COLO829 (cell line): ENCODE data around the gene SDCCAG8.

ENCODE experiments used
- DNase-seq: peaks from one replicate; pipeline ENCODE4 v3.0.0; 2012; ENCODE audit warnings: low spot score

Gene SDCCAG8

GRCh38 chr1:243281672-243282071 is 25.8 kb downstream of the SDCCAG8 start:
- no peak for DNase-seq

DNA sequence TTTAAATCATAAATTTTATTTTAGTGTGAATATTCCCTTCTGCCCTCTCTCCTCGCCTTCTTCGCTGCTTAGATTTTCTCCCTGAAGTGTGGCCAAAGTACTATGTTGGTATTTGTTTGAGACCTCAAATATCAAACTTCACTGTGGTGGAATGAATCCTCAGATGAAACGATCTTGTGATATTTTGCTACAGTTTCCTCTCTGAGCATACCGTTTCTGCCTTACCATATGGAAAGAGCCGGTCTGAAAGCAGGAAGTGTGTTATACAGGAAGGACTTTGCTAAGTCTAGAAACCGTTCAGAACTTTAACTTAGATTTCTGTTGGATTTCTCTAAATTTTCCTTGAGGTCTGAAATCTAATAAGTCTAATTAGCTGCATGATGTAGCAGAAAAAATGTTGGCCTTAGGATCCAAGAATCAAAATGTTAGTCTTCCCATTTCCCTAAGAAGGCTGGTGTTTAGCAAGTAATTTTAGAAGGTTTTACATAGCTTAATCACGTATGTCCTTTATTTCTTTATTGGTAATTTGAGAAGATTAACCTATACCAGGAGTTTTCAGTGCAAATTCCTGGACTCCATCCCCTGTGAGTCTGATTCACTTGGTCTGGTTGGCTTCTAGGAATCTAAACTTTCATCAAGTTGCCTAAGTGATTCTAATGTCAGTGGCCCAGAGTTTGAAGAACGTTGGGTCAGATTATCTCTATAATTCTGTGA is 30.7 kb downstream of the SDCCAG8 start:
- DNase-seq: no peak

GRCh38 chr1:243287123-243287460 is 31.3 kb downstream of the SDCCAG8 start:
- no peak for DNase-seq

DNA sequence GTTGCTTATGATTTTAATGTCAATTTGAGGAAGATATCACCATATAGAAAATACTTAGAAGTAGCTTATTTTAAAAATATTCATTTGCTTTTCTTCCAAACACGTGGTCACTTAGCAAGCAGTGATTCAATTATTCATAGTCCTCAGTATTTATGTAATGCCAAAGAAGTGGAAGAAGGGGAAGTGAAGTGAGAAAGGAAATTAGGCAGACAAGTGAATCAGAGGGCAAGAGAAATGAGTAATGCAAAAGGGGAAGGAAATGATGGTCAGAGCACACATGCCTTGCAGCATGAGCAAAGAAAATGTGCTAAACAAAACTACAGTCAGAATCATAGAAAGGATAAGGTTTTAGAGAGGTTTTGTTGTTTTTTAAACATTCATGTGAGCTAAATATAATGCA is 31.8 kb downstream of the SDCCAG8 start:
- peak; percentile 64 for DNase-seq

DNA sequence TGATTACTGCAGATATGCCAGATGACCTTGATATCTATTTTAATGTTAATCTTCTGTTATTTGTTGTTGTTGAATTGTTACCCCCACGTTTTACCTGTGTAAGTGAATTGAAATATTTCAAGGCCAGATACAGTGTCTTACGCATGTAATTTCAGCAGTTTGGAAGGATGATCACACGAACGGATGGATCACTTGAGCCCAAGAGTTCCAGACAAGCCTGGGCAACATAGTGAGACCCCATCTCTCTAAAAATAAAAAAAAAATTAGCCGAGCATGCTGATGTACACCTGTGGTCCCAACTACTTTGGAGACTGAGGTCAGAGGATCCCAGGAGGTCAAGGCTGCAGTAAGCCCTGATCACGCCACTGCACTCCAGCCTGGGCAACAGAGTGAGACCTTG is 32.2 kb downstream of the SDCCAG8 start:
- DNase-seq: no peak

DNA sequence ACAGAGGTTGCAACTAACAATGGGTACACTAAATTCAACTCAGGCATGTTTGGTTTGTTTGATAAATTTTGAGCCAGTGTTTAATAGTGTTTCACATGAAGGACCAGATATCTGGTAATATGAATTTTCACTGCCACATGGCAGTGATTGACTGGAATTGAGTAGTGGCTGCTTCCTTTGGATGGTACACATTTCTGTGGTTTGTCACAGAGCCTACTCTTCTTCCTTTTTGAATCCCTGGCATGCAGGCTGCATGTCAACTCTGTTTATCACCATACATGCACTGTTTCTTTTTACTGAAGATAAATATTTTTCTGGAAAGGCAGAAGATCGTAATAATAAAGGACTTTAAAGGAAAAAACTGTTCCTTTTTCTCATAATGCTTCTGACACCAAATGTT is 35.5 kb downstream of the SDCCAG8 start:
- no peak for DNase-seq

DNA sequence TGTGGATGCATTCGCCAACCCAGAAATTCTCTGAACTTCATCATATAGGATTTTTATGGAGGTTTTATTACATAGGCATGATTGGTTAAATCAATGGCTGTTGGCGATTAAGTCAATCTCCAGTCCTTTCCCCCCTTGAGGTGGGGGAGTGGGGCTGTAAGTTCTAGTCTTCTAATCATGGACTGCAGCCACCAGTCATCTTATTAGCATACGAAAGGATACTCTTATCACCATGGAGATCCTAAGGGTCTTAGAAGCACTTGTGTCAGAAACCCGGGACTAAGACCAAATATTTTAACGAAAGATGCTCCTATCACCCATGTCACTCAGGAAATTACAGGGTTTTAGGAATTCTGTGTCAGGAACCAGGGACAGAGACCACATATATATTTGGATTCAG is 36.3 kb downstream of the SDCCAG8 start:
- no peak for DNase-seq

DNA sequence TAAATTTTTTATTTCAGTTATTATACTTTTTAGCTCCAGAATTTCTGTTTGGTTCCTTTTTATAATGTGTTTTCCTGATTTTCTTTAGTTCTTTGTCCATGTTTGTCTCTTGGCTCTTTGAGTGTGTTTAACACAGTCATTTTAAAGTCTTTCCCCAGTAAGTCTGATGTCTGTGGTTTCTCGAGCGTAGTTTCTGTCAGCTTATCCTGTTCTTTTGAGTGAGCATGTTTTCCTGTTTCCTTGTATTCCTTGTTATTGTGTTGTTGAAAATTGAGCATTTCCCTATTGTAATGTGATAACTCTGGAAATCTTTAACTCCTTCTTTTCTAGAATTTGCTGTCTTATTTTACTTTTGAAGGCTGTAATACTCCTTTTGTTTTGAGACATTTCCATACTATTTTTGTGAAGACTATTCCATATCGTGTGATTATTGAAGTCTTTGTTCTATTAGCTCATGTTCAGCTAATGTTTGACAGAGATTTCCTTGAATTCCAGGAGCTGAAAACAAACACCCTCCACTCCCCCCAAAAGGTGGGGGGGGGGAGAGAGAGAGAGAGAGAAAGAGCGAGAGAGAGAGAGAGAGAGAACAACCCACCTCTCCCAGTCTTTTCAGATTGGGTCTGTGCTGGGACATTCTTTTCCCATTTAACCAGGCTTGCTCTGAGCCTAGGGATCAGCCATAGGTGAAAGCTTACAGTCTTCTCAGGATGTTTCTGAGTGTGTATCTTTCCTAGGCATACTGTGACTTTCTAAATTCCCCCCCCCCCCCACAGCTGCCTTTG is 38.3 kb downstream of the SDCCAG8 start:
- no peak for DNase-seq

- no peak for DNase-seq
These were observed 38.9 kb downstream of the SDCCAG8 start for GRCh38 chr1:243294723-243295121.

DNA sequence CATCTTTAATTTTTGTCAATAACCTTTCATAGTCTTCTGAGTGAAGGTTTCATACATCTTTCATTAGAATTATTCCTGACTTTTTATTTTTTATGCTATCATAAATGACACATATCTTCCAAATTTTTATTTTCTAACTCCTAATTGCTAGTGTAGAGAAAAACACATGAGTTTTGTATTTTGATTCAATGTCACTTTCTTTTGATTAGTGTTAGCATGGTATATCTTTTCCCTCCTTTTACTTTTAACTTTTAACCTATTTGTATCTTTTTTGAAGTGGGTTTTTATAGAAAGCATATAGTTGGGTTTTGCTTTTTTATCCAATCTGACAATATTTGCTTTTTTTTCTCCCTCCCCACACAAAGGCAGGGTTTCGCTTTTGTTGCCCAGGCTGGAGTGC is 43.2 kb downstream of the SDCCAG8 start:
- no peak for DNase-seq

DNA sequence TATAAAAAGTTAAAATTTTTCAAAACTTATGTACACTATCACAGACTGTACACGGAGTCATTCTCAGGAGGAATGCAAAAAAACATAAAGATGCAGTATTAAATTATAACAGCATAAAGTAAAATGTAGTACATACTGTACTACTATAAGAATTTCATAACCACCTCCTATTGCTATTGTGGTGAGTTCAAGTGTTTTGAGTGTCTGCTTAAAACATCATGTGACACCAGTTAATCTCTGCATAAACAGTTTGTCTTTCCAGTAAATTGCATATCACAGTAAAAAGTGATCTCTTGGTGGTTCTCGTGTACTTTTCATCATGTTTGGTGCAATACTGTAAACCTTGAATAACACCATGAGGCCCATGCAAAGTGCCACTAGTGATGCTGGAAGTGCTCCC is 45.2 kb downstream of the SDCCAG8 start:
- no peak for DNase-seq

- DNase-seq: no peak
These were observed 56.0 kb downstream of the SDCCAG8 start for GRCh38 chr1:243311809-243312208.

DNA sequence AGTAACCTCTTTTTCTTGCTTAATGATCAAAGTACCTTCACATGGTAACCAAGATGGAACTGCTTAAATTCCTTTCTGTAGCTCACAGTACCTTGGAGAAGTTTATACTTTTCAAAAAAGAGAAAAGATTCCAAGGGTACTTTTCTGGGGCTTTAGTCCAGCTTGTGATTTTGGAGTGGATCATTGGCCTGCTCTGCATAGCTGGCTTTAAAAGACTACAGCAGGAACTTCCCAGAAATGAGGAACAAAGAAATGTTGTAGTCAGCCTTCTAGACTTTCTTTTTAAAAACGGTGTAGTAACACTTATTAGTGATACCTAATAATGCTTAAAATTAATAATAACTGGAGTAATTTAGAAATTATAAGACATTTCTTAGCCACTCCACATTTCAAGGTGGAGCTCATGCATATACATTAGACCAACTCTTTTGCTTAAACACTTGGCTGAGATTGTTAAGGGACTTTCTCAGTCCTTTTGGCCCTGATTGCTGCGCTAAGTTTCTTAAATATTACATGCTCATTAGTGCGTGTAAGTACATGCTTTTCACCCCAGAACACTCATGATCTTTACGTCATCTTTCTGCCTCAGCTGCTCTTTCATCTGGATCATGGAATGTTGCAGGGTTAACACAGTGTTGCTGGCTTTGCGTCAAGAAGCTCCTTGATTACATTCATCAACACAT is 57.3 kb downstream of the SDCCAG8 start:
- no peak for DNase-seq

DNA sequence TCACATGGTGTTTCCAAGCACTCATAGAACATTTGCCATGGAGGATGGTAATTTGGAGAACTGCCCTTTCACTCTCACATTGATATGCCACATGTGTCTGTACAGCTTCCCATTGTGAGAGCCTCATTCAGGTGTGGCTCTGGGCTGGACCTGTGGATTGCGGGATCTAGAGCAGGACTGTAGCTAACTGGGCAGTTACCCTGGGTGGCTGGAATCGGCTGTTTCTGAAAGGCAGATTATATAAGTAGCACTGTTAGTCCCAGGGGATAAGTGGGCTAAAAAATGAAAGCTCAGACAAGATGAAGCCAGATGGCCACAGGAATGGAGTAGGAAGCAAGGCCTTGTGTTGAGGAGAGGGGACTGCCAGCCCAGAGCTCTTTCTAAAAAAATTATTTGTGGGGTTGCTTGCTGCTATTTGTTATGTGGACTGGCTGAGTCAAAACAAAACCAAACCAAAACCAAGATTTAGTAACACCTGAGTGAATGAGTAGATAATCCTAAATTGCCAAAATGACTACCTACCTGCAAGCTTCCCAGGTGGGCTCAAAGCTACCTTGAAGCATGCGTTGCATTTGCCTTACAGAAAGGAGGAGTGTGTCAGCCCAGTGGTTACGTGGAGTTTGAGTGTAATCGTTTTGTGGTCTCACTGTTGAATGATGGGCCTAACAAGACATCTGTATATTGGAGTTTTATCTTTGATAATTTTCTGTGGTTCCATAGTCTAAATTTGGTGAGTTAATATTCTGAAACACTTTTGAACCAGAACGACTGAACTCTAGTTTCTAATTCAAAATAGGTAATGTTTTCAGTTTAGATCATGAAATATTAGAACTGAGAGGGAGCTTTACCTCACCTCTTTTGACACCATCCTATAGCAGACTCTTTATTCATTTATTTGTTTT is 58.0 kb downstream of the SDCCAG8 start:
- DNase-seq: no peak

GRCh38 chr1:243315455-243315854 is 59.6 kb downstream of the SDCCAG8 start:
- DNase-seq: peak; percentile 58

GRCh38 chr1:243315893-243316292 is 60.1 kb downstream of the SDCCAG8 start:
- no peak for DNase-seq

- peak; percentile 84 for DNase-seq
These were observed 60.6 kb downstream of the SDCCAG8 start for GRCh38 chr1:243316366-243316989.

DNA sequence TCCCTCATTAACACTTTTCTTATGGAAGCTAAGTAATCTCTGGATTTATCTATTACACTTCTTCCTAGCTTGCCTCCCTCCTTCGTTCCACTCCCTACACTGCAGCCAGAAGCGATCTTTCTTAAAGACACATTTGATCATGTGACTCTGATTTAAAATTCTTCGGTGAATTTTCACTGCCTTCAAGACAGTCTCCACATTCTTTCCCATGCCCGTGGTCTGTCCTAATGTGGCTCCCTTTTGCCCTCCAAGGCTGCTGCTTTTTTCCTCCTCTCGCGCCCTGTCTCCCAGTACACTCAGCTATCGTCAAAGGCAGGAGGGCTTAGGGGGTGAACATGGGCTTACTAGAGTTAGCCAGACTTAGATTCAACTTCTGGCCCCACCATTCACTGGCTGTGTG is 64.4 kb downstream of the SDCCAG8 start:
- no peak for DNase-seq

- DNase-seq: no peak
These were observed 66.5 kb downstream of the SDCCAG8 start for GRCh38 chr1:243322326-243322725.

DNA sequence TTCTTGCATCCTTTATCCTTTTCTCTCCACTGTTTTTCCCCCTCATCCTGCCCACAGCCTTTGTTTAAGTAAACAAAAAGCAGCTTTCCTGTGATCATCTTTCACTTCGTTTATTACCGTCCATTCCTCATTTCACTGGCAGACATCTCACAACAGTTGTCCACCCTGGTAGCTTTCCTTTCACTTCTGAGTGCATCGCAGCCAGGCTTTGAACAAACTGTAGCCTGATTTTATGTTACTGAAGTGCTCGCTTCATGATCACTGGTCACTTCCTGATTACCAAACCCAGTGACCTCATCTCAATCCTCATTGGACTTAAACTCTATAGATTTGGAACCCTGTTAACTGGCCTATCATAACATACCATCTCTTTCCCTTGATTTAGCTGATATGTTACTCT is 67.7 kb downstream of the SDCCAG8 start:
- DNase-seq: no peak

GRCh38 chr1:243325305-243325890 is 69.6 kb downstream of the SDCCAG8 start:
- DNase-seq: peak; percentile 74
